Esophagus muscularis mucosa (tissue), 3 donors: ENCODE data around the gene MAGI1.

Source experiments
- CTCF ChIP-seq, 3 experiments: fragments of 200-600 bp in 2 of 3; fragments of 450-650 bp in 1 of 3; sonication (generic) in 2 of 3; IDR thresholded peaks; one replicate each; pipeline ENCODE4 v1.5.1; 2017 to 2019; ENCODE audit warnings: antibody characterized with exemption in 3 of 3, mild to moderate bottlenecking in 2 of 3, moderate library complexity in 1 of 3
- POLR2A ChIP-seq: fragments of 450-650 bp; IDR thresholded peaks from one replicate; pipeline ENCODE4 v1.6.1; 2017; ENCODE audit warnings: antibody characterized with exemption, moderate library complexity, mild to moderate bottlenecking, low read depth

GRCh38 chr3:66080167-66080566, 41.4 kb upstream of the MAGI1 start:
- TF ChIP-seq CTCF (IDR thresholded peaks at IDR 0.05) = no peak
- no peak for TF ChIP-seq POLR2A
